ENCODE data around the gene HMGN2.

DNA sequence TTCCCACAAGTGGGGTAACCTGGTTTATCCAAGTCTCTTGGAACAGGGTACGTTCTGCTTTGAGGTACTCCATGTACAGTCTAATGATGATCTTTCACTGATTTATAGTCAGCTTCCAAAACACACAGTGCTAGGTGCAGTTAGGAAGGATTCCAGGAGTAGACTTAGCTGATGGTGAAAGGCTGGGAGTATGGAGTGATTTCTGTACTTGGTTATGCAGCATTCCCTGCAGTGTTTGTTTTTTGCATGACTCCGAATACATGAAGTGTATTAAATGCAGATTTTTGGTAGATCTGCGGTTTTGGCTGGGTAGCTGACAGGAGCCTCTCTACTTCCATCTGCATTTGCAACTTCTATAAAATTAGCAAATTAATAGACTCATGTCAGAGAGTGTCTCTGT lies 3.7 kb downstream of the HMGN2 start:
- TF ChIP-seq POLR2AphosphoS5 (IDR thresholded peaks at IDR 0.05) (no peak), POLR2A (IDR thresholded peaks at IDR 0.05) (no peak)
- TF ChIP-seq, protein P1, sequence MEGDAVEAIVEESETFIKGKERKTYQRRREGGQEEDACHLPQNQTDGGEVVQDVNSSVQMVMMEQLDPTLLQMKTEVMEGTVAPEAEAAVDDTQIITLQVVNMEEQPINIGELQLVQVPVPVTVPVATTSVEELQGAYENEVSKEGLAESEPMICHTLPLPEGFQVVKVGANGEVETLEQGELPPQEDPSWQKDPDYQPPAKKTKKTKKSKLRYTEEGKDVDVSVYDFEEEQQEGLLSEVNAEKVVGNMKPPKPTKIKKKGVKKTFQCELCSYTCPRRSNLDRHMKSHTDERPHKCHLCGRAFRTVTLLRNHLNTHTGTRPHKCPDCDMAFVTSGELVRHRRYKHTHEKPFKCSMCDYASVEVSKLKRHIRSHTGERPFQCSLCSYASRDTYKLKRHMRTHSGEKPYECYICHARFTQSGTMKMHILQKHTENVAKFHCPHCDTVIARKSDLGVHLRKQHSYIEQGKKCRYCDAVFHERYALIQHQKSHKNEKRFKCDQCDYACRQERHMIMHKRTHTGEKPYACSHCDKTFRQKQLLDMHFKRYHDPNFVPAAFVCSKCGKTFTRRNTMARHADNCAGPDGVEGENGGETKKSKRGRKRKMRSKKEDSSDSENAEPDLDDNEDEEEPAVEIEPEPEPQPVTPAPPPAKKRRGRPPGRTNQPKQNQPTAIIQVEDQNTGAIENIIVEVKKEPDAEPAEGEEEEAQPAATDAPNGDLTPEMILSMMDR (IDR thresholded peaks at IDR 0.05), result no peak

Data from prostate gland (tissue), 2 donors.